ENCODE data around the gene ANKRD40. TPM values are rescaled to one million over a fixed set of nuclear protein-coding genes. Genes with fewer than 3 reads are reported as not detected.

ANKRD40 gene
- total RNA-seq, 2 donors from 2014 or later = 21.3 to 27.0 TPM

DNA sequence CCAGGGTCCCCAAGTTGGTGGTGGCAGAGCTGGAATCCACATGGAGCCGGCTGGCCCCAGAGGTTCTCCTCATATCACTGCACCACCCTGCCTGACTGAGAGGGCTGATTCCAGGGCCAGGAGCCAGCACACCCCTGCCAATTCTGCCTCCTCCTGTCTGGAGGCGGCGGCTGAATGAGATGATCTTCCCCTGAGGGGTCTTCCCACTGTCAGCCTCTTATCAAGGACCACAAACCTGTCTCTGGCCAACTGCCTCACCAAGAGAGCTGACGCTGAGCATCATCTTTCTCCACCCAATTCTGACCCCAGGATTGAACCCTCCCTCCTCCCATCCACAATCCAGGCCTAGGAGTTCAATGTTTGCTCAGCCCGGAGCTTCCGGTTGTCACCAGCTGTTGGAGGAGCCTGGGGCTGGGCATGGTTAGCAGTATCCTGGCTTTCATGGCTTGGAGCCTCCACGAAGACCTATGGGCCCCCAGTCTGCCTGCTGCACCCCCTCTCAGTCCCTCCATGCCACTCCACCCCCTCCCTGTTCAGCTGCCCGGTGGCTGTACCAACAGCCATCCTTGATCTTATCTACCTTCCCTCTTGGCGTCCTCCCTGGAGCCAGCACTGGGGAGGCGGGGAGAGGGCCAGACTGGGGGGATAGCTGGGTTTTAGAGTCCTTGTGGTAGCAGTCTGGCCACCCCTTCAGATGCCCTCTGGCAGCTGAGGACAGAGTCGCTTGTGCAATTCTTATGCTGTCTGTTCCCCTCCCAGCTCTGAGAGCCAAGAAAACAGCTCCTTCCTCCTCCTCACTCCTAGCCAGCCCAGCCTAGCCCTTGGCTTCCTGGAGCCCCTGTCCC, 47.5 kb downstream of the ANKRD40 start:
- Histone ChIP-seq H3K9me3 (no peaks in the 10 kb centered on the region), H3K4me3 (no peak overlapping the region), H3K27me3 (no peaks in the 10 kb centered on the region), H3K4me1 (peaks cover 38% of the 10 kb centered on the region), H3K27ac (peak overlapping the region; percentile 46 to 68 (median 62)), H3K36me3 (replicated peaks in 1 of 2; ENCODE audit: insufficient read depth in 1 of 2, low read depth in 2 of 2) (no peaks in the 10 kb centered on the region)
- ATAC-seq (no peak), DNase-seq (peak in 2 of 4 donors; percentile 29 to 47)
- intact Hi-C loops (cut with DNase I) = no loop called here
- WGBS, 2 donors = 51 to 52% methylated on average over 7 to 11 of the region's 11 CpGs
- TF ChIP-seq POLR2A (IDR thresholded peaks at IDR 0.05) = no peak
- TF ChIP-seq, protein P1, sequence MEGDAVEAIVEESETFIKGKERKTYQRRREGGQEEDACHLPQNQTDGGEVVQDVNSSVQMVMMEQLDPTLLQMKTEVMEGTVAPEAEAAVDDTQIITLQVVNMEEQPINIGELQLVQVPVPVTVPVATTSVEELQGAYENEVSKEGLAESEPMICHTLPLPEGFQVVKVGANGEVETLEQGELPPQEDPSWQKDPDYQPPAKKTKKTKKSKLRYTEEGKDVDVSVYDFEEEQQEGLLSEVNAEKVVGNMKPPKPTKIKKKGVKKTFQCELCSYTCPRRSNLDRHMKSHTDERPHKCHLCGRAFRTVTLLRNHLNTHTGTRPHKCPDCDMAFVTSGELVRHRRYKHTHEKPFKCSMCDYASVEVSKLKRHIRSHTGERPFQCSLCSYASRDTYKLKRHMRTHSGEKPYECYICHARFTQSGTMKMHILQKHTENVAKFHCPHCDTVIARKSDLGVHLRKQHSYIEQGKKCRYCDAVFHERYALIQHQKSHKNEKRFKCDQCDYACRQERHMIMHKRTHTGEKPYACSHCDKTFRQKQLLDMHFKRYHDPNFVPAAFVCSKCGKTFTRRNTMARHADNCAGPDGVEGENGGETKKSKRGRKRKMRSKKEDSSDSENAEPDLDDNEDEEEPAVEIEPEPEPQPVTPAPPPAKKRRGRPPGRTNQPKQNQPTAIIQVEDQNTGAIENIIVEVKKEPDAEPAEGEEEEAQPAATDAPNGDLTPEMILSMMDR (IDR thresholded peaks at IDR 0.05) = no peak

DNA sequence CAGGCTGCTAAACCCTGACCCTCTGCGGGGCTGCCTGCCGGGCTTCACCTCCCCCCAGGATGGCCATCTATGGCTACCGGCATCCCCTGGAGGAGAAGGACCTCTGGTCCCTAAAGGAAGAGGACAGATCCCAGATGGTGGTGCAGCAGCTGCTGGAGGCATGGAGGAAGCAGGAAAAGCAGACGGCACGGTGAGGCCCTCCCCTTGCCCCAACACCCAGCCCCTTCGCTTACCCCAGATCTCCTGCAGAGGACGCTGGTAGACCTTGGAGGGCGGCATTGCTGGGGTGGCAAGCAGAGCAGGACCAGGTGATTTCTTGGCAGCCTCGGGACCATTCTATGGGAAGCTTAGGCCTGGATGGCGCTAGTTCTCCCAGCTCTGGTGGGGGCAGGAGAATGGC, 48.5 kb downstream of the ANKRD40 start:
- ATAC-seq (no peak), DNase-seq (no peak)
- Histone ChIP-seq H3K27me3 (no peaks in the 10 kb centered on the region), H3K36me3 (replicated peaks in 1 of 2; ENCODE audit: insufficient read depth in 1 of 2, low read depth in 2 of 2) (no peaks in the 10 kb centered on the region), H3K4me1 (peaks cover 38% of the 10 kb centered on the region), H3K27ac (no peak overlapping the region), H3K4me3 (no peak overlapping the region), H3K9me3 (no peaks in the 10 kb centered on the region)
- WGBS, 2 donors = 77 to 94% methylated on average over 7 to 10 of the region's 10 CpGs
- intact Hi-C loops (cut with DNase I) = no loop called here
- TF ChIP-seq, protein P1 (IDR thresholded peaks at IDR 0.05) = no peak
- TF ChIP-seq POLR2A (IDR thresholded peaks at IDR 0.05) = no peak

DNA sequence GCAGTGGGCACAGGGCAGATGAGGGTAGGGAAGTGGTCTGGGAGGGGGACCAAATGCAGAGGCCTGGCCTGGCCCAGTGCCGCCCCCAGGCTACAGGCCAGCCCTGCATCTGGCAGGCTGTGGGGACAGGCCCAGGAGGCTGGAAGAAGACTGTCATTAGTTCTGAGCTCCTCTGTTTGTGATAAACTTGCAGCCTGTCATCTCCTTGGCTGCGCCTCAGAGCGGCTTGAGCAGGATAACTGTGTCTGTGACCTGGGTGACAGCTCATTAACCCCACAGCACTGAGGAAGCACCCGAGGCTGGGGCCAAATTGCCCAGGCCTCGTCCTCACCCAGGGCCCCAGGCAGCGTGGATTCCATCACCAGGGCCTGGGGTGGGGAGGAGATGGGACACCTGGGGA, 49.1 kb downstream of the ANKRD40 start:
- intact Hi-C loops (cut with DNase I) = no loop called here
- peaks cover 34% of the 10 kb centered on the region for H3K4me1 ChIP-seq

DNA sequence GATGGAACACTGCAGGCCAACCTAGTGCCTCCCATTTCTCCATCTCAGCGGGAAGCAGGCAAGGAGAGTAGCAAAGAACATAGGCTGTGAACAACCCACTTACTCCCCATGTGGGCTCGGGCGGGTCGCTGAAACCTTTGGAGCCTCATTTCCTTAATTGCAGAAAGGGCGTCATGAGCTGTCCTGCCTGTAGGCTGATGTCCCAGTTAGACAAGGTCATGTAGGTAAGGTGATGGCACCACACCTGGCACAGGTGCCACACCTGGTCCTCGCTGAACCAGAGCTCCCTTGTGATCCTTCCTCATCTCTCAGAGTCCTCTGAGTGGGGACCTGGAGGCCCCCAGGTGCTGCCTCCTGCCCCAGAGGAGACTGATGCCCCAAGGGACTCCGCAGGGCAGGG, 50.1 kb downstream of the ANKRD40 start:
- DNase-seq (no peak), ATAC-seq (no peak)
- 88 to 96% methylated on average over 3 to 7 of the region's 7 CpGs for WGBS, 2 donors
- H3K36me3 ChIP-seq (replicated peaks in 1 of 2; ENCODE audit: insufficient read depth in 1 of 2, low read depth in 2 of 2) = no peaks in the 10 kb centered on the region
- no peak overlapping the region for H3K27ac ChIP-seq
- H3K4me3 ChIP-seq = no peak overlapping the region
- intact Hi-C loops (cut with DNase I) = no loop called here
- no peak for TF ChIP-seq POLR2A (IDR thresholded peaks at IDR 0.05)
- TF ChIP-seq, protein P1 (IDR thresholded peaks at IDR 0.05) = no peak
- H3K27me3 ChIP-seq = no peaks in the 10 kb centered on the region
- peaks cover 34% of the 10 kb centered on the region for H3K4me1 ChIP-seq
- no peaks in the 10 kb centered on the region for H3K9me3 ChIP-seq

More for the DNA sequence above, 49.1 kb downstream of the ANKRD40 start:
- Histone ChIP-seq H3K4me3 (no peak overlapping the region), H3K27ac (no peak overlapping the region), H3K36me3 (replicated peaks in 1 of 2; ENCODE audit: insufficient read depth in 1 of 2, low read depth in 2 of 2) (no peaks in the 10 kb centered on the region), H3K9me3 (no peaks in the 10 kb centered on the region), H3K27me3 (no peaks in the 10 kb centered on the region)
- WGBS, 2 donors = 75 to 80% methylated on average over 1 to 6 of the region's 6 CpGs
- DNase-seq (no peak), ATAC-seq (no peak)
- TF ChIP-seq POLR2A (IDR thresholded peaks at IDR 0.05) = no peak
- TF ChIP-seq, protein P1 (IDR thresholded peaks at IDR 0.05) = no peak

DNA sequence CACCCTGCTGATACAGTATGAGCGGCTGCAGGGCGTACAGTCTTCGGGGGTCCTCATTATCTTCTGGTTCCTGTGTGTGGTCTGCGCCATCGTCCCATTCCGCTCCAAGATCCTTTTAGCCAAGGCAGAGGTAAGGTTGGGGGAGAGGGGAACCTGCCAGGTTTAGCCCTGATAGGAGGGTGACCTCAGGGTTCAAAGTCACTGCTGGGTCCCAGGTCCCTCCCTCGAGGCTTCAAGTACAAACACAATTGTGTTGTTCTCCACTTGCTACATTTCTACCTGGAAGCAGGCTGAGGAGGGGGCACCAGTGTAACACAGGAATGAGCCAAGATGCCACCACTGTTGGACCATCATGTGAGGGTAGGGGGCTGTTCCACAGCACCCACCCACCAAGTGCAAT, 50.7 kb downstream of the ANKRD40 start:
- H3K36me3 ChIP-seq (replicated peaks in 1 of 2; ENCODE audit: insufficient read depth in 1 of 2, low read depth in 2 of 2) = no peaks in the 10 kb centered on the region
- ATAC-seq (no peak), DNase-seq (no peak)
- intact Hi-C loops (cut with DNase I) = no loop called here
- H3K27me3 ChIP-seq = no peaks in the 10 kb centered on the region
- peaks cover 29% of the 10 kb centered on the region for H3K4me1 ChIP-seq
- H3K4me3 ChIP-seq = no peak overlapping the region
- TF ChIP-seq, protein P1 (IDR thresholded peaks at IDR 0.05) = no peak
- no peak for TF ChIP-seq POLR2A (IDR thresholded peaks at IDR 0.05)
- H3K27ac ChIP-seq = no peak overlapping the region
- WGBS, 2 donors = 91% methylated on average over 3 to 7 of the region's 7 CpGs
- H3K9me3 ChIP-seq = no peaks in the 10 kb centered on the region
